Anterior cingulate cortex (tissue), 58 donors: Measurements from ENCODE around the gene SATB2.

Experiments used
- DNase-seq, 58 donors: peaks; one replicate each; lab custom pipeline; 2025; lab: John Stamatoyannopoulos, UW

SATB2 gene

GRCh38 chr2:199455545-199456382 lies 2.0 kb downstream of the SATB2 start:
- DNase-seq = no peak

- DNase-seq = no peak
These were observed 2.6 kb downstream of the SATB2 start for GRCh38 chr2:199455210-199455544.

GRCh38 chr2:199452991-199453379 lies 4.8 kb downstream of the SATB2 start:
- no peak for DNase-seq

GRCh38 chr2:199452260-199452990 lies 5.3 kb downstream of the SATB2 start:
- no peak for DNase-seq

GRCh38 chr2:199449956-199450355 lies 7.8 kb downstream of the SATB2 start:
- DNase-seq = no peak

GRCh38 chr2:199449455-199449854 lies 8.3 kb downstream of the SATB2 start:
- no peak for DNase-seq

GRCh38 chr2:199446996-199447576 lies 10.7 kb downstream of the SATB2 start:
- no peak for DNase-seq

- no peak for DNase-seq
These were observed 13.0 kb downstream of the SATB2 start for GRCh38 chr2:199444749-199445148.

GRCh38 chr2:199443589-199444130 lies 14.1 kb downstream of the SATB2 start:
- no peak for DNase-seq

GRCh38 chr2:199442173-199442572 lies 15.6 kb downstream of the SATB2 start:
- DNase-seq = no peak

GRCh38 chr2:199441759-199442158 lies 16.0 kb downstream of the SATB2 start:
- no peak for DNase-seq

- no peak for DNase-seq
These were observed 17.6 kb downstream of the SATB2 start for GRCh38 chr2:199440118-199440517.

GRCh38 chr2:199439542-199439941 lies 18.2 kb downstream of the SATB2 start:
- DNase-seq = no peak

- DNase-seq = no peak
These were observed 18.7 kb downstream of the SATB2 start for GRCh38 chr2:199439066-199439465.

- DNase-seq = no peak
These were observed 23.2 kb downstream of the SATB2 start for GRCh38 chr2:199434555-199434954.

GRCh38 chr2:199433204-199433832 lies 24.4 kb downstream of the SATB2 start:
- DNase-seq = no peak

- no peak for DNase-seq
These were observed 26.0 kb downstream of the SATB2 start for GRCh38 chr2:199431746-199432213.

GRCh38 chr2:199430214-199430613 lies 27.5 kb downstream of the SATB2 start:
- no peak for DNase-seq

GRCh38 chr2:199428291-199428690 lies 29.4 kb downstream of the SATB2 start:
- DNase-seq = no peak

- DNase-seq = no peak
These were observed 33.6 kb downstream of the SATB2 start for GRCh38 chr2:199424160-199424559.

GRCh38 chr2:199419428-199419827 lies 38.3 kb downstream of the SATB2 start:
- no peak for DNase-seq
